Ramos (cell line): Measurements from ENCODE around the gene ERI3.

Source experiments
- in situ Hi-C: fragments of 300-500 bp; cut with MboI; formaldehyde crosslinking; loops from one replicate; pipeline ENCODE4 v1.14.3; 2022; ENCODE audit warnings: low sequenced_read_pairs; ENCODE audit not compliant: unreplicated experiment

ERI3 gene

GRCh38 chr1:44353604-44354003, 1.5 kb downstream of the ERI3 start:
- in situ Hi-C loops = no loop called here

- in situ Hi-C loops = no loop called here
These were observed 3.8 kb downstream of the ERI3 start for GRCh38 chr1:44351289-44351688.

- in situ Hi-C loops = no loop called here
These were observed 7.0 kb downstream of the ERI3 start for GRCh38 chr1:44348061-44348485.

- in situ Hi-C loops = no loop called here
These were observed 7.8 kb downstream of the ERI3 start for GRCh38 chr1:44347280-44347679.

- in situ Hi-C loops = no loop called here
These were observed 8.2 kb downstream of the ERI3 start for GRCh38 chr1:44346878-44347277.

- in situ Hi-C loops = no loop called here
These were observed 8.9 kb downstream of the ERI3 start for GRCh38 chr1:44346184-44346583.

GRCh38 chr1:44345187-44345775, 9.8 kb downstream of the ERI3 start:
- in situ Hi-C loops = no loop called here

GRCh38 chr1:44339731-44340130, 15.3 kb downstream of the ERI3 start:
- in situ Hi-C loops = no loop called here

- in situ Hi-C loops = no loop called here
These were observed 16.9 kb downstream of the ERI3 start for GRCh38 chr1:44338136-44338535.

GRCh38 chr1:44336668-44337067, 18.4 kb downstream of the ERI3 start:
- in situ Hi-C loops = no loop called here

- in situ Hi-C loops = no loop called here
These were observed 20.1 kb downstream of the ERI3 start for GRCh38 chr1:44334968-44335367.

- in situ Hi-C loops = no loop called here
These were observed 21.7 kb downstream of the ERI3 start for GRCh38 chr1:44333376-44333775.

GRCh38 chr1:44332505-44332904, 22.6 kb downstream of the ERI3 start:
- in situ Hi-C loops = no loop called here

GRCh38 chr1:44330935-44331334, 24.1 kb downstream of the ERI3 start:
- in situ Hi-C loops = no loop called here

GRCh38 chr1:44328671-44329416, 26.2 kb downstream of the ERI3 start:
- in situ Hi-C loops = no loop called here

GRCh38 chr1:44327679-44328491, 27.2 kb downstream of the ERI3 start:
- in situ Hi-C loops = no loop called here

- in situ Hi-C loops = no loop called here
These were observed 28.1 kb downstream of the ERI3 start for GRCh38 chr1:44326821-44327465.

- in situ Hi-C loops = no loop called here
These were observed 28.9 kb downstream of the ERI3 start for GRCh38 chr1:44326024-44326701.

GRCh38 chr1:44323947-44324346, 31.1 kb downstream of the ERI3 start:
- in situ Hi-C loops = no loop called here

- in situ Hi-C loops = no loop called here
These were observed 32.7 kb downstream of the ERI3 start for GRCh38 chr1:44322367-44322766.
